NCI-H1105 (cell line): ENCODE results near the gene AQP12A.

Source experiments
- DNase-seq: peaks from one replicate; lab custom pipeline; 2025; lab: John Stamatoyannopoulos, UW

Gene AQP12A

GRCh38 chr2:240722796-240723735 is 31.4 kb downstream of the AQP12A start:
- no peak for DNase-seq

GRCh38 chr2:240723851-240724250 is 32.2 kb downstream of the AQP12A start:
- no peak for DNase-seq

GRCh38 chr2:240724431-240724830 is 32.8 kb downstream of the AQP12A start:
- DNase-seq = no peak

GRCh38 chr2:240725266-240725665 is 33.6 kb downstream of the AQP12A start:
- DNase-seq = no peak

- DNase-seq = no peak
These were observed 34.0 kb downstream of the AQP12A start for GRCh38 chr2:240725671-240726070.

GRCh38 chr2:240726876-240727275 is 35.2 kb downstream of the AQP12A start:
- no peak for DNase-seq

- no peak for DNase-seq
These were observed 35.8 kb downstream of the AQP12A start for GRCh38 chr2:240727439-240727838.

GRCh38 chr2:240727913-240728312 is 36.2 kb downstream of the AQP12A start:
- no peak for DNase-seq

- DNase-seq = no peak
These were observed 36.7 kb downstream of the AQP12A start for GRCh38 chr2:240728361-240728760.

- DNase-seq = no peak
These were observed 37.2 kb downstream of the AQP12A start for GRCh38 chr2:240728827-240729226.

- no peak for DNase-seq
These were observed 39.0 kb downstream of the AQP12A start for GRCh38 chr2:240730501-240731177.

GRCh38 chr2:240731178-240731545 is 39.5 kb downstream of the AQP12A start:
- no peak for DNase-seq

GRCh38 chr2:240732184-240732583 is 40.5 kb downstream of the AQP12A start:
- DNase-seq = no peak

GRCh38 chr2:240732911-240733622 is 41.4 kb downstream of the AQP12A start:
- DNase-seq = no peak

- DNase-seq = no peak
These were observed 42.3 kb downstream of the AQP12A start for GRCh38 chr2:240733803-240734495.

GRCh38 chr2:240734756-240735155 is 43.1 kb downstream of the AQP12A start:
- no peak for DNase-seq

- DNase-seq = no peak
These were observed 43.8 kb downstream of the AQP12A start for GRCh38 chr2:240735476-240735875.

- DNase-seq = no peak
These were observed 44.9 kb downstream of the AQP12A start for GRCh38 chr2:240736281-240737250.

- DNase-seq = no peak
These were observed 45.8 kb downstream of the AQP12A start for GRCh38 chr2:240737512-240737911.

GRCh38 chr2:240737958-240738357 is 46.3 kb downstream of the AQP12A start:
- DNase-seq = no peak

GRCh38 chr2:240739797-240740196 is 48.1 kb downstream of the AQP12A start:
- DNase-seq = no peak
